ENCODE results near the gene PRAMEF12.

The PRAMEF12 gene

GRCh38 chr1:12754738-12755137 is 18.8 kb upstream of the PRAMEF12 start:
- no peaks in the 10 kb centered on the region for H3K4me1 ChIP-seq (ENCODE audit: control insufficient read depth, insufficient read depth, low read length, poor library complexity, severe bottlenecking)
- H3K36me3 ChIP-seq (ENCODE audit: control insufficient read depth, insufficient read depth, low read length): no peaks in the 10 kb centered on the region
- no peak overlapping the region for H3K27ac ChIP-seq (ENCODE audit: low read depth, low read length, severe bottlenecking)
- no peak overlapping the region for H3K4me3 ChIP-seq (ENCODE audit: extremely low read depth, insufficient read depth, low read length, poor library complexity, severe bottlenecking)
- H3K9me3 ChIP-seq (ENCODE audit: control insufficient read depth, low read length): no peaks in the 10 kb centered on the region
- 83 to 100% methylated on average over 2 of the region's 4 CpGs for WGBS, 2 experiments (ENCODE audit: insufficient coverage in 2 of 2)

- Histone ChIP-seq H3K36me3 (ENCODE audit: control insufficient read depth, insufficient read depth, low read length) (no peaks in the 10 kb centered on the region), H3K4me1 (ENCODE audit: control insufficient read depth, insufficient read depth, low read length, poor library complexity, severe bottlenecking) (no peaks in the 10 kb centered on the region), H3K27ac (ENCODE audit: low read depth, low read length, severe bottlenecking) (no peak overlapping the region), H3K9me3 (ENCODE audit: control insufficient read depth, low read length) (no peaks in the 10 kb centered on the region), H3K4me3 (ENCODE audit: extremely low read depth, insufficient read depth, low read length, poor library complexity, severe bottlenecking) (no peak overlapping the region)
- 83 to 84% methylated on average over 1 to 2 of the region's 2 CpGs for WGBS, 2 experiments (ENCODE audit: insufficient coverage in 2 of 2)
Measured at GRCh38 chr1:12756273-12756672, 17.3 kb upstream of the PRAMEF12 start.

GRCh38 chr1:12756768-12757413 is 16.6 kb upstream of the PRAMEF12 start:
- Histone ChIP-seq H3K27ac (ENCODE audit: low read depth, low read length, severe bottlenecking) (no peak overlapping the region), H3K4me1 (ENCODE audit: control insufficient read depth, insufficient read depth, low read length, poor library complexity, severe bottlenecking) (no peaks in the 10 kb centered on the region), H3K4me3 (ENCODE audit: extremely low read depth, insufficient read depth, low read length, poor library complexity, severe bottlenecking) (no peak overlapping the region), H3K36me3 (ENCODE audit: control insufficient read depth, insufficient read depth, low read length) (no peaks in the 10 kb centered on the region), H3K9me3 (ENCODE audit: control insufficient read depth, low read length) (no peaks in the 10 kb centered on the region)
- 72 to 82% methylated on average over 3 to 5 of the region's 6 CpGs for WGBS, 2 experiments (ENCODE audit: insufficient coverage in 2 of 2)

GRCh38 chr1:12757836-12758235 is 15.7 kb upstream of the PRAMEF12 start:
- Histone ChIP-seq H3K27ac (ENCODE audit: low read depth, low read length, severe bottlenecking) (no peak overlapping the region), H3K36me3 (ENCODE audit: control insufficient read depth, insufficient read depth, low read length) (no peaks in the 10 kb centered on the region), H3K9me3 (ENCODE audit: control insufficient read depth, low read length) (no peaks in the 10 kb centered on the region), H3K4me1 (ENCODE audit: control insufficient read depth, insufficient read depth, low read length, poor library complexity, severe bottlenecking) (no peaks in the 10 kb centered on the region), H3K4me3 (ENCODE audit: extremely low read depth, insufficient read depth, low read length, poor library complexity, severe bottlenecking) (no peak overlapping the region)
- WGBS, 2 experiments (ENCODE audit: insufficient coverage in 2 of 2): 86 to 87% methylated on average over 6 of the region's 6 CpGs

- Histone ChIP-seq H3K4me1 (ENCODE audit: control insufficient read depth, insufficient read depth, low read length, poor library complexity, severe bottlenecking) (no peaks in the 10 kb centered on the region), H3K4me3 (ENCODE audit: extremely low read depth, insufficient read depth, low read length, poor library complexity, severe bottlenecking) (no peak overlapping the region), H3K27ac (ENCODE audit: low read depth, low read length, severe bottlenecking) (no peak overlapping the region), H3K36me3 (ENCODE audit: control insufficient read depth, insufficient read depth, low read length) (no peaks in the 10 kb centered on the region), H3K9me3 (ENCODE audit: control insufficient read depth, low read length) (no peaks in the 10 kb centered on the region)
- WGBS, 2 experiments (ENCODE audit: insufficient coverage in 2 of 2): 70 to 71% methylated on average over 7 of the region's 7 CpGs
Measured at GRCh38 chr1:12760256-12760795, 13.2 kb upstream of the PRAMEF12 start.

GRCh38 chr1:12761781-12762180 is 11.8 kb upstream of the PRAMEF12 start:
- H3K27ac ChIP-seq (ENCODE audit: low read depth, low read length, severe bottlenecking): no peak overlapping the region

DNA sequence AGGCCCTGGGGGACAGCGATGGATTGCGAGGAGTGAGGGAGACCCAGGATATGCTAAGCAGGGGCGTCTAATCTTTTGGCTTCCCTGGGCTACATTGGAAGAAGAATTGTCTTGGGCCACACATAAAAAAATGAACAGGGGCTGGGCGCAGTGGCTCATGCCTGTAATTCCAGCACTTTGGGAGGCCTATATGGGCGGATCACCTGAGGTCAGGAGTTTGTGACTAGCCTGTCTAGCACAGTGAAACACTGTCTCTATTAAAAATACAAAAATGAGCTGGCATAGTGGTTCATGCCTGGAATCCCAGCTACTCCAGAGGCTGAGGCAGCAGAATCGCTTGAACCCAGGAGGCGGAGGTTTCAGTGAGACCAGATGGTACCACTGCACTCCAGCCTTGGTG is 10.8 kb upstream of the PRAMEF12 start:
- H3K4me3 ChIP-seq (ENCODE audit: extremely low read depth, insufficient read depth, low read length, poor library complexity, severe bottlenecking): no peak overlapping the region
- no peaks in the 10 kb centered on the region for H3K9me3 ChIP-seq (ENCODE audit: control insufficient read depth, low read length)
- no peaks in the 10 kb centered on the region for H3K4me1 ChIP-seq (ENCODE audit: control insufficient read depth, insufficient read depth, low read length, poor library complexity, severe bottlenecking)
- H3K27ac ChIP-seq (ENCODE audit: low read depth, low read length, severe bottlenecking): no peak overlapping the region
- no peaks in the 10 kb centered on the region for H3K36me3 ChIP-seq (ENCODE audit: control insufficient read depth, insufficient read depth, low read length)
- 83 to 97% methylated on average over 5 to 7 of the region's 7 CpGs for WGBS, 2 experiments (ENCODE audit: insufficient coverage in 2 of 2)

More at GRCh38 chr1:12761781-12762180, 11.8 kb upstream of the PRAMEF12 start:
- Histone ChIP-seq H3K36me3 (ENCODE audit: control insufficient read depth, insufficient read depth, low read length) (no peaks in the 10 kb centered on the region), H3K4me3 (ENCODE audit: extremely low read depth, insufficient read depth, low read length, poor library complexity, severe bottlenecking) (no peak overlapping the region), H3K4me1 (ENCODE audit: control insufficient read depth, insufficient read depth, low read length, poor library complexity, severe bottlenecking) (no peaks in the 10 kb centered on the region), H3K9me3 (ENCODE audit: control insufficient read depth, low read length) (no peaks in the 10 kb centered on the region)
- 91 to 97% methylated on average over 3 to 5 of the region's 5 CpGs for WGBS, 2 experiments (ENCODE audit: insufficient coverage in 2 of 2)

- H3K36me3 ChIP-seq (ENCODE audit: control insufficient read depth, insufficient read depth, low read length): no peaks in the 10 kb centered on the region
- H3K9me3 ChIP-seq (ENCODE audit: control insufficient read depth, low read length): no peaks in the 10 kb centered on the region
- 83 to 88% methylated on average over 3 to 4 of the region's 4 CpGs for WGBS, 2 experiments (ENCODE audit: insufficient coverage in 2 of 2)
- no peak overlapping the region for H3K4me3 ChIP-seq (ENCODE audit: extremely low read depth, insufficient read depth, low read length, poor library complexity, severe bottlenecking)
- H3K27ac ChIP-seq (ENCODE audit: low read depth, low read length, severe bottlenecking): no peak overlapping the region
- no peaks in the 10 kb centered on the region for H3K4me1 ChIP-seq (ENCODE audit: control insufficient read depth, insufficient read depth, low read length, poor library complexity, severe bottlenecking)
Measured at GRCh38 chr1:12763479-12763878, 10.1 kb upstream of the PRAMEF12 start.

DNA sequence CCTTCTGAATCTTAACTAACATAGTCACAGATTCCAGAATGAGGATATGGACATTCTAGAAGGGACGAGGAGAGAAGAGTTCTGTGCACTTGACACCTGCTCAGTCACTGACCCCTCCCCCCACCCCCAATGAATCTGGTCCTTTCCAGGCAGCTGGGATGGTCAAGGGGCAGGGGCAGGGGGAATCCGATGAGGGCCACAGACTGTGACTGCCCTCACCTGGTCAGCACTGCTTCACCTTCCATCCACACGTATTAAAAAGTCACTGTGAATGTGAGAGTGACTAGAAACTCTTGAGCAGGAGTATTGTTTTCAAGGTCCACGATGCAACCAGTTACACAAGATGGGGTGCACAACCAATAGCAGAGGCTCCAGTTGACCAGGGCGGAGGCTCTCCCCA is 9.5 kb upstream of the PRAMEF12 start:
- Histone ChIP-seq H3K36me3 (ENCODE audit: control insufficient read depth, insufficient read depth, low read length) (no peaks in the 10 kb centered on the region), H3K4me1 (ENCODE audit: control insufficient read depth, insufficient read depth, low read length, poor library complexity, severe bottlenecking) (no peaks in the 10 kb centered on the region), H3K4me3 (ENCODE audit: extremely low read depth, insufficient read depth, low read length, poor library complexity, severe bottlenecking) (no peak overlapping the region), H3K9me3 (ENCODE audit: control insufficient read depth, low read length) (no peaks in the 10 kb centered on the region), H3K27ac (ENCODE audit: low read depth, low read length, severe bottlenecking) (no peak overlapping the region)
- WGBS, 2 experiments (ENCODE audit: insufficient coverage in 2 of 2): 86 to 100% methylated on average over 1 to 2 of the region's 5 CpGs

DNA sequence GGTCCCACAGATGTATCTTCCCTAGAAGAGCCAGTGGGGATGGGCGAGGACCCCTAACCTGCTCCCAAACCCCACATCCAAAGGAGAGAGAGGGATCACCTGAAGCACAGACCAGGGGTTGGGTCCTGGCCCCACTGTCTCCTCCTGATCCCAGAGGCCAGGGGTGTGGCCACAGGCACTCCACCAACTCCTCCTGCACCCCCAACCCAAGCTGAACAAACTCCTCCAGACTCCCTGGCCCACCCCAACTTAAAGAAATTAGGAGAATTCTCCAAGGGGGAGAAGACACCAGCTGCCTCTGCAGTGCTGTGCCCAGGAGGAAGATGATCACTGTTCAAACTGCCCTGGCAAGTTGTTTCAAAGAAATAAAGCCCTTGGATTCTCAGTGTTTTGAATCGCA is 4.5 kb upstream of the PRAMEF12 start:
- 83% methylated on average over 2 of the region's 2 CpGs for WGBS, 2 experiments (ENCODE audit: insufficient coverage in 2 of 2)
- peaks cover 3% of the 10 kb centered on the region for H3K9me3 ChIP-seq (ENCODE audit: control insufficient read depth, low read length)

DNA sequence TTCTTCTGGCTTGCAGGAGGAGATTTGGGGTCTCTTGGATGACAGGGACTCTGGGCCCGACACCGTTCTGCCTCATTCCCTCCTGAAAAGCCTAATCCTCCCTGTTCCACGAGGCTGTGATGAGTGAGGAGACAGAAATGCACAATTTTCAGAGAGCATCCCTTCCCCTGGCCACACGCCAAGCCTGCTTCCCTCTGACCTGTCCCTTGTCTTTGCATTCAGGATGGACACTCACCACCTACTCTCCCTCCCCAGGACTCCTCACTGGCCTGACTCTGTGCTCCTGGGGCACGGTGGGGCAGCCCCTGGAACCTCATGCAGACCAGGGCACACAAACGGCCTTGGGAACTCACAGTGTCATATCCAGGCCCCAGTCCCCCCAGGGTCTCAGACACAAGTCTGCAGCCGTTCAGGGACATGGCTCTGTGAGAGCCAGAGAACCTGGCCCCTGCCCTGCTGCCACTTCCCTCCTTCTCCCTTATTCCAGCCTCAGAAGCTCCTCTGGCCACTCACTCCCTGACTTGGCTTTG is 3.5 kb upstream of the PRAMEF12 start:
- no peaks in the 10 kb centered on the region for H3K36me3 ChIP-seq (ENCODE audit: control insufficient read depth, insufficient read depth, low read length)
- H3K27ac ChIP-seq (ENCODE audit: low read depth, low read length, severe bottlenecking): no peak overlapping the region
- peaks cover 3% of the 10 kb centered on the region for H3K9me3 ChIP-seq (ENCODE audit: control insufficient read depth, low read length)
- WGBS, 2 experiments (ENCODE audit: insufficient coverage in 2 of 2): 75 to 82% methylated on average over 3 to 7 of the region's 7 CpGs
- H3K4me1 ChIP-seq (ENCODE audit: control insufficient read depth, insufficient read depth, low read length, poor library complexity, severe bottlenecking): no peaks in the 10 kb centered on the region
- no peak overlapping the region for H3K4me3 ChIP-seq (ENCODE audit: extremely low read depth, insufficient read depth, low read length, poor library complexity, severe bottlenecking)

More for the DNA sequence above, 4.5 kb upstream of the PRAMEF12 start:
- Histone ChIP-seq H3K36me3 (ENCODE audit: control insufficient read depth, insufficient read depth, low read length) (no peaks in the 10 kb centered on the region), H3K4me3 (ENCODE audit: extremely low read depth, insufficient read depth, low read length, poor library complexity, severe bottlenecking) (no peak overlapping the region), H3K4me1 (ENCODE audit: control insufficient read depth, insufficient read depth, low read length, poor library complexity, severe bottlenecking) (no peaks in the 10 kb centered on the region), H3K27ac (ENCODE audit: low read depth, low read length, severe bottlenecking) (no peak overlapping the region)
